Neural cell (in vitro differentiated cells): ENCODE measurements around the gene SSBP3. TPM values are rescaled to one million over a fixed set of nuclear protein-coding genes. Genes with fewer than 3 reads are reported as not detected.

ENCODE experiments used
- H2AFZ ChIP-seq: fragments of 200-600, 300-800 bp; sonication (generic), shearing (Covaris generic); 2 replicates; pipeline ENCODE4 v1.6.0; 2014; ENCODE audit warnings: low read depth, mild to moderate bottlenecking, antibody characterized with exemption, low read length, moderate library complexity
- H3F3A ChIP-seq: fragments of 200-600 bp; shearing (Covaris generic); 2 replicates; pipeline ENCODE4 v1.6.1; 2016; ENCODE audit warnings: mild to moderate bottlenecking, moderate library complexity, mixed read lengths, antibody characterized with exemption, low read length; ENCODE audit not compliant: insufficient read depth, poor library complexity, severe bottlenecking
- H3K27ac ChIP-seq: fragments of 200-600, 300-800 bp; sonication (generic), shearing (Covaris generic); 2 replicates; pipeline ENCODE4 v1.5.1; 2014; ENCODE audit warnings: mild to moderate bottlenecking, low read length, moderate library complexity
- H3K27me3 ChIP-seq: fragments of 300-800, 200-600 bp; sonication (generic), shearing (Covaris generic); 2 replicates; pipeline ENCODE4 v1.6.0; 2014; ENCODE audit warnings: mild to moderate bottlenecking, low read depth, low read length, moderate library complexity; ENCODE audit not compliant: insufficient read depth
- H3K36me3 ChIP-seq: fragments of 300-800, 200-600 bp; sonication (generic), shearing (Covaris generic); 2 replicates; pipeline ENCODE4 v1.5.1; 2014; ENCODE audit warnings: mild to moderate bottlenecking, antibody characterized with exemption, low read length, moderate library complexity; ENCODE audit not compliant: insufficient read depth
- H3K4me2 ChIP-seq: fragments of 300-800, 200-600 bp; sonication (generic), shearing (Covaris generic); 2 replicates; pipeline ENCODE4 v1.6.0; 2014; ENCODE audit warnings: mild to moderate bottlenecking, low read length
- H3K4me3 ChIP-seq: fragments of 300-800, 200-600 bp; sonication (generic), shearing (Covaris generic); 2 replicates; pipeline ENCODE4 v1.5.1; 2014; ENCODE audit warnings: mild to moderate bottlenecking, low read length, moderate library complexity
- H3K79me2 ChIP-seq: fragments of 200-600 bp; shearing (Covaris generic); replicated peaks from 2 replicates; pipeline ENCODE4 v1.6.0; 2014; ENCODE audit warnings: mild to moderate bottlenecking, low read length, moderate library complexity; ENCODE audit not compliant: insufficient read depth
- H3K9ac ChIP-seq: fragments of 300-800, 200-600 bp; sonication (generic), shearing (Covaris generic); 2 replicates; pipeline ENCODE4 v1.6.1; 2016; ENCODE audit warnings: mild to moderate bottlenecking, low read length, mixed read lengths
- H3K9me2 ChIP-seq: fragments of 200-600 bp; shearing (Covaris generic); 2 replicates; pipeline ENCODE4 v1.6.1; 2016; ENCODE audit warnings: mild to moderate bottlenecking, low read length, mixed read lengths; ENCODE audit not compliant: insufficient read depth
- H3K9me3 ChIP-seq: fragments of 200-600, 300-800 bp; sonication (generic), shearing (Covaris generic); 2 replicates; pipeline ENCODE4 v1.6.1; 2016; ENCODE audit warnings: mild to moderate bottlenecking, mixed run types, low read length, moderate library complexity, mixed read lengths
- H4K20me1 ChIP-seq: fragments of 200-600 bp; shearing (Covaris generic); 2 replicates; pipeline ENCODE4 v1.6.1; 2016; ENCODE audit warnings: mild to moderate bottlenecking, mixed run types; ENCODE audit not compliant: insufficient read depth
- CTCF ChIP-seq: fragments of 450-650 bp; IDR thresholded peaks from 2 replicates; pipeline ENCODE4 v1.5.1; 2014; ENCODE audit warnings: antibody characterized with exemption, mild to moderate bottlenecking, moderate library complexity; ENCODE audit not compliant: poor library complexity, severe bottlenecking
- EP300 ChIP-seq: fragments of 450-650 bp; conservative IDR thresholded peaks from 2 replicates; pipeline ENCODE4 v1.6.1; 2014; ENCODE audit warnings: antibody characterized with exemption, mild to moderate bottlenecking, moderate library complexity; ENCODE audit not compliant: poor library complexity, severe bottlenecking
- EZH2 ChIP-seq: fragments of 200-600, 300-800 bp; shearing (Covaris generic), sonication (generic); IDR thresholded peaks from 2 replicates; pipeline ENCODE4 v1.6.1; 2014; ENCODE audit warnings: antibody characterized with exemption, low read length, borderline replicate concordance, mild to moderate bottlenecking; ENCODE audit not compliant: insufficient read depth, poor library complexity, severe bottlenecking
- MXI1 ChIP-seq: fragments of 450-650 bp; conservative IDR thresholded peaks from 2 replicates; pipeline ENCODE4 v1.6.1; 2014; ENCODE audit warnings: antibody characterized with exemption, mild to moderate bottlenecking; ENCODE audit not compliant: poor library complexity, severe bottlenecking
- POLR2AphosphoS5 ChIP-seq: IDR thresholded peaks from 2 replicates; pipeline ENCODE4 v1.6.1; 2012
- RAD21 ChIP-seq: fragments of 450-650 bp; conservative IDR thresholded peaks from 2 replicates; pipeline ENCODE4 v1.6.1; 2014; ENCODE audit warnings: antibody characterized with exemption, mild to moderate bottlenecking, moderate library complexity
- REST ChIP-seq: IDR thresholded peaks from 2 replicates; pipeline ENCODE4 v1.6.1; 2012; ENCODE audit warnings: borderline replicate concordance
- SMC3 ChIP-seq: fragments of 450-650 bp; conservative IDR thresholded peaks from 2 replicates; pipeline ENCODE4 v1.6.1; 2014; ENCODE audit warnings: antibody characterized with exemption, mild to moderate bottlenecking, moderate library complexity; ENCODE audit not compliant: poor library complexity
- TAF1 ChIP-seq: IDR thresholded peaks from 2 replicates; pipeline ENCODE4 v1.6.1; 2012; ENCODE audit warnings: low read depth
- polyA plus RNA-seq: library from polyadenylated mRNA; depleted of rRNA; stranded (reverse); fragments of >200 nt; gene quantifications from 2 replicates; pipeline ENCODE4 v1.2.3, GENCODE V29; 2014

The SSBP3 gene
- polyA plus RNA-seq, 1 donor from 2014 or later, result 77.4 TPM

GRCh38 chr1:54404263-54404662 is 1.9 kb downstream of the SSBP3 start:
- H3K4me2 ChIP-seq, result peak overlapping the region; percentile 74
- peak; percentile 38 for TF ChIP-seq MXI1
- no peak for TF ChIP-seq EZH2
- H3K79me2 ChIP-seq, result peaks cover 63% of the 10 kb centered on the region
- H4K20me1 ChIP-seq, result peaks cover 46% of the 10 kb centered on the region
- peak overlapping the region; percentile 58 for H3K27ac ChIP-seq
- H3K4me3 ChIP-seq, result peak overlapping the region; percentile 100
- H3F3A ChIP-seq, result no peaks in the 10 kb centered on the region
- H3K36me3 ChIP-seq, result peaks cover 4% of the 10 kb centered on the region
- H3K27me3 ChIP-seq, result no peaks in the 10 kb centered on the region
- no peaks in the 10 kb centered on the region for H3K9me3 ChIP-seq
- no peaks in the 10 kb centered on the region for H3K9me2 ChIP-seq
- peak overlapping the region; percentile 86 for H3K9ac ChIP-seq
- no peak overlapping the region for H2AFZ ChIP-seq

GRCh38 chr1:54403808-54404261 is 2.4 kb downstream of the SSBP3 start:
- Histone ChIP-seq H3K36me3 (peaks cover 4% of the 10 kb centered on the region), H3F3A (no peaks in the 10 kb centered on the region), H3K9ac (peak overlapping the region; percentile 86), H3K4me2 (peak overlapping the region; percentile 74), H3K9me2 (no peaks in the 10 kb centered on the region), H4K20me1 (peaks cover 51% of the 10 kb centered on the region), H2AFZ (no peak overlapping the region), H3K4me3 (peak overlapping the region; percentile 100), H3K27ac (no peak overlapping the region), H3K27me3 (no peaks in the 10 kb centered on the region), H3K79me2 (peaks cover 67% of the 10 kb centered on the region), H3K9me3 (no peaks in the 10 kb centered on the region)
- TF ChIP-seq REST, result no peak
- TF ChIP-seq TAF1, result no peak
- TF ChIP-seq MXI1, result no peak
- no peak for TF ChIP-seq RAD21
- no peak for TF ChIP-seq SMC3
- TF ChIP-seq CTCF, result no peak
- no peak for TF ChIP-seq POLR2AphosphoS5
- TF ChIP-seq EZH2, result no peak
- no peak for TF ChIP-seq EP300

- Histone ChIP-seq H3K9ac (peak overlapping the region; percentile 86), H3K79me2 (peaks cover 71% of the 10 kb centered on the region), H3K36me3 (peaks cover 4% of the 10 kb centered on the region), H3K27ac (no peak overlapping the region), H3F3A (no peaks in the 10 kb centered on the region), H3K9me2 (no peaks in the 10 kb centered on the region), H3K4me2 (peak overlapping the region; percentile 74), H3K9me3 (no peaks in the 10 kb centered on the region), H2AFZ (no peak overlapping the region), H3K27me3 (no peaks in the 10 kb centered on the region), H3K4me3 (peak overlapping the region; percentile 100), H4K20me1 (peaks cover 55% of the 10 kb centered on the region)
- TF ChIP-seq SMC3 (no peak), TAF1 (no peak), EP300 (no peak), RAD21 (no peak), POLR2AphosphoS5 (no peak), CTCF (no peak), MXI1 (no peak), EZH2 (no peak), REST (no peak)
These were observed 2.8 kb downstream of the SSBP3 start for GRCh38 chr1:54403405-54403804.
